NCI-H2107 treated with DMSO at 0.1 percent for 48 hours (cell line): ENCODE measurements around the gene RRP9.

ENCODE experiments used
- DNase-seq: peaks from one replicate; lab custom pipeline; 2025; ENCODE audit not compliant: unreplicated experiment; lab: John Stamatoyannopoulos, UW

Gene RRP9

DNA sequence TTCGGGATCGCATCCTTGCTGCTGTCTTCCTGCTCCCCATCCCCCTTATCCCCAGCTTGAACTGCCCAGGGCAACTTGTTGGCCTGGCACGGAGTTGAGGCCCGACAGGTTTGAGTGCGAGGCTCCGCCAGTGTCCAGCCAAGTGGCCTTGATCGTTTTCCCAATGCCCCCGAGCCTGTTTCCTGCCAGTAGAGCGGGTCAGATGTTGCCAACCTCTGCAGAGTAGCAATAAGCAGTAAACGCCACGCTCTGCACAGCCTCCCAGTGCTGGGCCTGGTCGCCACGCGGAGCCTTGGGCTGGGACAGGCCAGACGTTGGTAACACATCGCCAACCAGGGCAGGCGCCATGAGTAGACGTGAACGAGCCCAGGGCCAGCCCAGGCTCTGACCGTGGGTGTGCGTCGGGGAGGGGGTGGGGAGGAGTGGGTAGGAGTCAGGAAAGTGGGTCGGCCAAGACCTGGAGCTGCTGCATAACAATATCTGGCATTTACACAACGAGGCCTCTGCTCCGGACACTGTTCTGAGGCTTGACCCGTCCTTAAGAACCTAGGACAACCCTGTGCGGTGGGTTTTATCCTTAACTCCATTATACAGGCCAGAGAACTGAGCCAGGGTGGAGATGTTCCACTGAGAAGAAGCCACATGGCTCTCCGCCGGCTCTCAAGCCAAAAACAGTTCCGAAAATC lies 32.7 kb upstream of the RRP9 start:
- DNase-seq: no peak

DNA sequence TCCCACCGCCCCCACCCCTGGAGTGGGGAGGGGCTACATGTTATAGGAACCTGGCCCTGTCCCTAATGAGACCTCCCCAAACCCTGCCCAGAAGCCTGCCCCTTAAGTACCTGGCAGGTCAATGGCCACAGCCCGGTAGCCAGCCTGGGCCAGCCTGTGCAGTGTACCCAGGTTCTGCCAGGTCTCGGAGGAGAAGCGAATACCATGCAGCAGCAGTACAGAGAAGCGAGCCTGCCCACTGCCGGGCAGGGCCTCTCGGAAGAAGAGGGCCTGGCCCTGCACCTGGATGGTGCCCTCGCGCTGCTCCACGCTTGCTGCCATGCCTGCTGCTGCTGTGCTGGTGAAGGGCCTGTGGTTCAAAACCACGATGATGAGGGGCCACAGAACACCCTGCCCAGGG lies 29.6 kb upstream of the RRP9 start:
- DNase-seq: no peak

DNA sequence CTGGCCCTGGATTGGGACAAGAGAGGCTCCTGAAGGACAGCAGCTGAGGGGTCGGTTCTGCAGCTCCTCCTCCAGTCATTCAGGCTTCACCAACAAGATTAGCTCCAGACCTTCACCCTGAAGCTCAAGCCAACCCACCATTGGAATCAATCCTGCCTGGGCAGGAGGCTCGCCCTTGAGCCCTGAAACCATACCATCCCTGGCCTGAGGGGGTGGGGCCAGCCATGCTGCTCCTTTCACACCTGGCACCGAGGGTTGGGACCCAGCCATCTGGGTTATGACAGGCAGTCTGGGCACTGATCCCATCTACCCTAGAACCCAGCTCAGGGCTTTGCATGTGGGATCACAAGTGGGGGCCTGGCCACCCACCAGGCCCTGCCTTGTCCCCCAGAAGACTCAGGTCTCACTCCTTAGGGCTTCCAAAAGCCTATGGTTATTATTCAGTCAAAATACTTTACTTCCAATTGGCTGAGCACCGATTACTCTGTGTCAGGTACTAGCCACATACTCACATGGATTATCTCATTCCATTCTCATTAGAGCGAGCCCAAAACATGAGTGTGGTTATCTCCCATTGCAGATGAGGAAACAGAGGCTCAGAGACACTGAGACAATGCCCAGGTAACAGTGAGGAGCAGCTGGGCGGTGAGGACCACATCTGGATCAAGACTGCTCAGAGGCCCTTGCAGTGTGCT lies 29.0 kb upstream of the RRP9 start:
- DNase-seq: no peak

DNA sequence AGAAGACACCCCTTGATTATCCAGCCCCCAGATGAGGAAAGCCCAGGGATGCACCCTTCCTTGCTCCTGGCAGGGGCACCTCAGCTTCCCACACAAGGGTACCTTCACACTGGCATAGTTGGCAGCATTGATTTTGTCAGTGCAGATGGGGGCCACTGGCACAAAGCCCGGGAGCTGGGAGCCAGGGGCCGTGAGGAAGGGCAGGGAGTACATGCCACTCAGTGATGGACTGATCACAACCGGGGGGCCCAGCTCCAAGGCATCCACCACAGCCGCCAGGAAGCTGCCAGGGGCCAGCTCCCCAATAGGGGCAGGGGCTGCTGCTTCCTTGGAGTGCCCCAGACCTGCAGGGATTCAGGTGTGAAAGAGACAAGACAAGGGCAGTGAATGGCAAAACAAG lies 28.1 kb upstream of the RRP9 start:
- no peak for DNase-seq

DNA sequence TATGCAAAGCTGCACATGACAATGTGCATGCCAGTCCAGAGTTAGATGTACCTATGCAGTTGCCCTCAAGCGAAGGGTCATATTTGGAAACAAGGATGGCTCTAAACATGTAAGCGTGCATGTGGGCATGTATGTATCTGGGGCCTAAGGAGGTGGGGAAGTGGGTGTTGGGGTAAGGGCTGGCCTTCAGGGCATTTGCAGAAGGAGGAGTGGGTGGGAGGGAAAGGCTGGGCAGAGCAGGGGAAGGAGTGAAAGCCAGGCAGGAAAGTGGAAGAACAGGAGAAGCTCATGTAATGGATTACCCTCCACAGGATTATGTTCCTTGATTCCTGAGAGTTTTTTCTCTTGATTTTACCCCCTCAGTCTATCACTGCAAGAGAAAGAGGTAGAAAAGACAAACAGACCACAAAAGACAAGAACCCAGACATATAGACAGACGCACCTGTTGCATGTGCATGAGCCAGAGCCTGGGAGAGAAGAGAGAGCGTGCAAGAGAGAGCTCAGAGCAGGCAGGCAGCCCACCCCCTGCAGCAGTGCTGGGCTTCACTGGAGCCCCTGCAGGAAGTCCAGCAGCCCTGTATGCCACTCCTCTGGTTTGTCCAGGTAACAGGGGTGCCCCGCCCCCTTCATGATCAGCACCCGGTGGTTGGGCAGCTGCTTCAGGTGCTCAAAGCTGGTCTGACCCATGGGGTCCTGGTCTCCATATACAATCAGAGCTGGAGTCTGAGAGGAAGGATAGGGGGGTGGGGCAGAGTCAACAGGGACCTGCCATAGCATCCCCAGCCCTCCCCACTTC lies 27.4 kb upstream of the RRP9 start:
- DNase-seq: no peak

DNA sequence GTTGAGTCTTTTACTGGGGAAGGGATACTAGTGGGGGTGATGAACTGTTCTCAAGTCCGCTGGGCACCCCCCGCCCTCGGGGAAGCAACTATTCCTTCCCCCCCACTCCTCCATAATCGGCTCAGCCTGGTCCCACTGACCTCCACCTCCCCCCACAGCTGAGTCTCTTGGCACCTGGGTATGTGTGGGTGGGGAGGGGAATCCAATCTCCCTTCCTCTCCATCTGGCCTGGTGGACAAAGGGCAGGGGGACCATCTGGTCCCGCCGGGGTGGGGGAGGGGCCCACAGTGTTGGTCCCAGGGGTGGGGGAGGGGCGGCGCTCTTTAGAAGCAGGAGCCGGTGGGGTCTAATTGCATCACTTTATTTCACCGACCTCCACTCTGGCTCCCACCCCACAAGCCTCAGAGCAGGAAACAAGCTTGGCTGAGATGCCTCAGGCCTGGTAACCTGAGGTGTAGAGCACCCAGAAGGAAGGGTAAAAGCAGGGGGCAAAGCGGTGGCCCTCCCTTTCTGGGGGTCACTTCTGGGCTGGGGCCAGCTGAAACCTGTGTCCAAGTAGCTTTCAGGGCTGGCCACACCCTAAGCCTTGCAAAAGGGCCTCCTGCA lies 26.6 kb upstream of the RRP9 start:
- DNase-seq: no peak

DNA sequence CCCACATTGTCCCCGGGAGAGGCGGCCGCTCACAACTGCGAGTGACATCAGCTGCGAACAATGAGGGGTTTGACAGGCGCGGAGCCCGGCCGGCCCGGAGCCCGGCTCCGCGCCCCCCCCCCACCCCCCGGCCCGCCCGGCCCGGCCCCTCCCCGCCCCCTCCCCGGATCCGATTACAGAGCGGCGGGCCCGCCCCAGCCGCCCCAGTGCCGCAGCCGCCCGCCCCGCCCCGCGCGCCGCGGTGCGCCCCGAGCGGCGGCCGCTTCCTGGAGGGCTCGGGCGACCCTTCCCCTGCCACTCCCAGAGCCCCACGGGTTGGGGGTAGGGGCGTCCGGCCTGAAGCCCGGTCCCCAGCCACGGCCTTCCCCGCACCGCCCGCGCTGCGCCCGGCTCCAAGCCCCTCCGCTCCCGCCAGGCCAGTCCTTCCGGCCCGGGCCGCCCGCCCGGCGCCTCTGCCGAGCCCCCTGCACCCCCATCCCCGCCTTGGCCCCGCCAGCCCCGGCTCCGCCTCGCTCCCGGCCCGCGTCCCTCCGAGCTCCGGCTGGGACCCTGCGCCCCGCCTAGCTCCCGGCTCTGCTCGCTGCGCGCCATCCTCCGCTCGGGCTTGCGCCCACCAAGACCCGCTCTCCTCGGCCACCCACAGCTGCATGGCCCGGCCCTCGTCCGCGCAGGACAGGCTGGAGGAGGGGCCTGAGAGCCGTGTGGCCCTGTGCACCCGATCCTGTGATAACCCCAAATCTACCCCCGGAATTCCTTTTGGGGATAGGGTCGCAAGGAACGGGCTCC lies 25.9 kb upstream of the RRP9 start, which contains the start of gene PCBP4:
PCBP4 (minus strand) TSS at position 71 of the 786 bp plus-strand sequence. CDS start 6,214 bp downstream, outside the sequence.
- DNase-seq: no peak

DNA sequence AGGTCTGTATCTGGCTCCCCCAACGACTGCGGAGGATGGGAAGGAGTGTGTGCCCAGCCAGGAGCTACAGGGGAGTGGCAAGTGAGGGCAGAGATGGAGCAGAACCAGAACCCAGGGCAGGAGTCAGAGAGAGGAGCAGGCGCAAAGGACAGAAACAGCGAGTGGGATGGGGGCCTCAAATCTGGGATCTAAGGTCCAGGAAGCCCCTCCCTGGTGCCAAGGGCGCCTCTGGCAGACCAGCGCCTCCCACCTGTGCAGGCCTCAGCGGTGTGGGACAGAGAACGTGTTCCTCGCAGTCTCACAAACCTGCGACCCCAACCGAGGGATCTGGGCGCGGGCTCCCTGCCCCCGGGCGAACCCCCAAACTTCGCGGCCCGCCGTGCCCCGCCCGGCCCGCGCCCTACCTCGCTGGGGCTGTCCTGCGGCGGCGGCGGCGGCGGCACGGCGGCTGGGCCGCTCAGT lies 25.2 kb upstream of the RRP9 start:
- no peak for DNase-seq

DNA sequence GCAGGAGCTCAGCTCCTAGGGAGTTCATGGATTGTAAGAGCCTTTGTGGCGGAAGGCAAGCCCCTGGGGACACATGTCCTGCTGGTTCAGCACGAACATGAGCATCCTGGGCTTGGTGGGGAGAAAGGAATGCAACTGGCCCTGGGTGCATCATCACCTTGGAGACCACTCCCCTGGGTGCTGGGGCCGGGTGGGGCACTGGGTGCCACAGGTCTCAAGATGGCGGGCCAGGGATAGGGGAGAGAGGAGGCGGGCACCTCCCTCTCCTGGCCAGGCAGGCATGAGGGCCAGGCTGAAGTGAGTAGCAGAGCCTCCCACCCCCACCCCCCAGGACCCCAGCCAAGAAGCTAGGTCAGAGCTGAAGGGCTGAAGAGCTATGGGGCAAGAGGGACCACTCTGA lies 24.8 kb upstream of the RRP9 start:
- DNase-seq: no peak

DNA sequence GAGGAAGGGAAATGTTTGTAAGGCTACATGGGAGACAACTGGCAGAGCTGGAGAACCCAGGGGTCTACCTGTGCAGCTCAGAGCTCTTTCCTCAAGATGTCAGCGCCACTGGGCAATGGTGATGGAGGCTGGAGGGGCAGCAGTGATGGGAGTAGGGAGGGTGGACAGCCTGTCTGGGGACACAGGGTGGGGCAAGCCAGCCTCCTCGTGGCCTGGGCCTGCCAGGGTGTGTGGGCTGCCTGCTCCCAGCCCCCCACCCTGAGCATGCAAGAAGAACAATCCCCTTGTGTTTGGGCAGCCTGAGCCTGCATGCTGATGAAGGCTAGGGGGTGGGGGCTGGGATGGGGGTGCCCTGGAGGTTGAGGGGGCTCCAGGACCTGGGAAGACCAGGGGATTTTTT lies 24.3 kb upstream of the RRP9 start:
- DNase-seq: no peak

DNA sequence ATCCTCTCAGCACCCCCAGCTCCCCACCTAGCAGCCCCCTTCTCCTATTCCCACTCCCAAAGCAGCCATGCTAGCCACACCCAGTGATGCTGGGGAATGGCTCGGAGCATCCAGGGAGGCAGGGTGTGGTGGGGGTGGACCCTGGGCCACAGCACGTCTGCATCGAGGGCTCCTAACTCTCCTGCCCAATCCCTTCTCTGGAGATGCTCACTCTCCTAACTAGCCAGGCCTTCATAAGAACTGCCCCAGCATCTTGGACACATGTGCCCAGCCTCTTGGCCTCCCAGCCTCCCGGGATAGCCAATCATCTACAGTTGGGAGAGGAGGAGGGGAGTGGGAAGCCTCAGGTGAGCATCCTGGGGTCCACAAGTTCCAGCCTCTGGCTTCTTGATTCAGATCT lies 22.8 kb upstream of the RRP9 start:
- no peak for DNase-seq

DNA sequence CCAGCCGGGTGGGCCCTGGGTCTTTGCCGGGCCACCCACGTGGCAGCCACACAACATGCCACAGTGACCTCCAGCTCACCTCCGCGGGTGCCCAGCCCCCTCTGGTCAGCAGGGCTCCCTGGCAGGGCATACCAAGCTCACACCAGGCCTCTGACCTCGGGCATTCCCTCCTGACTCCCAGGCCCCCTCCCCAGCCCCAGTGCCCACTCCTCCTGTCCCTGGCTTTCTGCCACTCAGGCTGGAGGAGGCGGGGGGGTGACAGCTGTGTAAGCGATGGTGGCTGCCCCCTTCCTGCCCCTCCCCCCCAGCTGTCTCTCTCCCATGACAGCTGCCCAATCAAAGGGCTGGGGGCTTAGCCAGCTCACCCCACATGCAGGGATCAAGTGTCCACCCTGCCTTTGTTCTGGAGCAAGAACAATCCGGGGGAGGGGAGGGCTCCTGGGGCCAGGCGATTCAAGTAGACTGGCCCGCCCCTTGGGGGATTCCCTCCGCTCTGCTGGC lies 22.3 kb upstream of the RRP9 start:
- DNase-seq: no peak

DNA sequence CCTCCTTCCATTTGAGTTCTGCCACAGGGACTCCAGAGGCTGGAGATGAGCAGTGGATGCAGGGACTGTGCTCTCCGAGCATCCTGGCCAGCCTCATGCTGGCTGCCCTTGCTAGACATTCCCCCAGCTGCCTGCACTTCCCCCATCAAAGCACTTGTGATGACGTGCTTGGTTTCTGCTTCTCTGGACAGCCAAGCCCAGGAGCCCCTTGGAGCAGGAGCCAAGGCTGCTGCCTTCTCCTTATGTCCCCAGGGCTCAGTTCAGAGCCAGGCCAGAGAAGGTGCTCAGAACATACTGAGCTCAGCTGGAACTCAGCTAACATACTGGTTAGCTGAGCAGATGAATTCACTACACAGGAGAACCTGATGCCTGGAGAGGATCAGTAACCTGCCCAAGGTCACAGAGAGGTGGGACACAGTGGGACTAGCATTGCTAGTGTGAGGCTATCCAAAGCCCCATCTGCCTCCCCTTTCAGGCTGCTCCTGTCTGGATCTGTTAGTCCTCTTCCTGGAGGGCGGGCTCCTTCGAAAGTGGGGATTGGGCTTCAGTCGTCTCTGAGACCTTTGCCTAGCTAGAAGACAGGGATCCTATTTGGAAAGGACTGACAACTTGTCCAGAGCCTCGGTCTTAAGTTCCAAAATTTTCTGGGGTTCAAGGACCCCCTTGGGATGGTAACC lies 21.3 kb upstream of the RRP9 start:
- no peak for DNase-seq

DNA sequence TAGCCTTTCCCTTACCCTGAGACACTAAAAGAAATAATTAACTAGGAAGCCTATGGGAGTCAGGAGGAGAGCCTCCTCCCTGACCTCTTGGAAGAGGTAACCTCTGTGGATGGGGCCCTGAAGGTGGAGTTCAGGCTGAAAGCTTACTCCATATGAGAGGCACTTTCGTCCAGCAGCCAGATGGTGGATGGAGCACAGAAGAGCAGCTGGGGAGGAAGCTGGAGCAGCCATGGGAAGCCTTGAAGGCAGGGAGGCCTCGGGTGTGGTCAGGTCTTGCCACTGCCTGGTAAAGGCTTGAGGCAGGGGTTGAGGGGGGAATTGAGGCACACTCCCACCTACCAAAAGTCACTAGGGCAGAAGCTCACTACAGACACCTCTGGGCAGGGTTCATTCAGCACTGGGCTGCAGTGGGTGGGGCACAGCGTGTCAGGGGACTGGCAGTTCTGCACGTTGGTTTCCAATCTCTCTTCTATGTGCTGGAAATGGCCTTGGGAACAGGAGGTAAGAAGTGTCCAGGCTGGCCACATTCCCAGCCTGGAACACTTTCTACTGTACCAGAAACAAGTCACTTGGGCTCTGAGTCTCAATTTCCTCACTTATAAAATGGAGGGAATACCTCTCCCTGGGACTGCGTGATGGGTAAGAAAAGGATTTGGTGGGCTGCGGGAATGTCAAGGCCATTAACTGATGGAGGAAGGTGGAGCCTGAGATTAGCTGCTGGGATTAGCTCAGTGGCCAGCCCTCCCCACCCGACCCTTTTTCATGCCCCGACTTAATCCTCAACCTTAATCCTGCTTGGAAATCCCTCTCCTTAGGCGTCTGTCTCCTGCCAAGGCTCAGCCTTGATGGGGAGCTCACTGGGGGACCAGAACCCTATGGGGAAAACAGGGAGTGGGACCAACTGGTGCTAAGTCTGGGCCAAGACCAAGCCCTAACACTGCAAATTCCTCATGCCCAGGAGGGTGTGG lies 20.2 kb upstream of the RRP9 start:
- DNase-seq: no peak

DNA sequence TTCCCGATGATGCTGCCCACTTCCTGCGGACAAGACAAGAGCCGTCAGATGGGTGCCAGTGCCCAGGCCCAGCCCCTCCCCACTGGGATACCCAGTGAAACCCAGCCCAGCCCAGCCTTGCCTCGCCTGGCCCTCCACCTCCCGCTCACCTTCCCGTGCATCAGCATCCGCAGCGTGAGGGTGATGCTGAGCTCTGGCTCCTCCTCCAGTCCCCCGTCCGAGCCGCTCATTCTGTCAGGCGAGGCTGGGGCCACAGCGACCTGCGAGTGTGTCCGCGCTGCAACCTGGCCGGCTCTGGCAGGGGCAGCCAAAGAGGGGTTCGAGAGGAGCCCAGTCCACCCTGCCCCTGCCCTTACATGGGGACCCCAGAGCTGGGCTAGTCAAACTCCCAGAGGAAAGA lies 19.3 kb upstream of the RRP9 start:
- no peak for DNase-seq

DNA sequence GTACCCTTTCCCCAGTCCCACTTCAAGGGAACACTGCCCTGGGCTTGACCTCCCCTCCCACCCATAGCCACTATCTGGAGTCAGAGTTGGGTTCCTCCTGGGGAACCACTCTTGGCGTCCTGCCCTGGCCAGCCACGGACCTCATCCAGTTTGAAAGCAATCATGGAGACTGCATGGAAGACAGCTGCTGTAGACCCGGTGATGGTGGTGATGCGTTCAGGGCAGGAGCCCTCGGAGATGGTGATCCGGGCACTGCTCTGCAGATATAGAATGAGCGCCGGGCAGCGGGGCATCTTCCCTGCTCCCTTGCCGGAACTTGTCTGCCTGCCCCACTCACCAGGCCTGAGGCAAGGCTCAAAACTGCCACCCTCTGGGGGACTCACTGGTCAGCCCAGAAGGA lies 18.7 kb upstream of the RRP9 start:
- DNase-seq: no peak

DNA sequence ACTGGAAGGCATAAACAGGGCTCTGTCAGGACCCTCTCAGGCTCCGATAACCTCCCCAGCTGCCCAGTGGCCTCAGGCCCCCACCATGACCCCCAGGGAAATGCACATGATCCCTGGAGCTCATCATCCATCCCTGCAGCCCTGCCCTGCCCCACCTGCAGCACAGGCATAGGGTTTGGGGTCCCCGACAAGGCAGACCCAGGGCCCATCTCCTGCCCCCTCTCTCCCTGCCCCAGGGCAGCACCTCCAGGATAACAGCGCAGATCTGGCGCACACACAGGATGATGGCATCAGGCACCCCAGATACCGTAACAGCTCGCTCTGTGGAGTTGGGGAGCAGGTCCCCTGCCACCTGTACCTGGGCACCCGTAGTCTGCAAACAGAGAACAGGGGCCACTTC lies 17.9 kb upstream of the RRP9 start:
- DNase-seq: no peak

DNA sequence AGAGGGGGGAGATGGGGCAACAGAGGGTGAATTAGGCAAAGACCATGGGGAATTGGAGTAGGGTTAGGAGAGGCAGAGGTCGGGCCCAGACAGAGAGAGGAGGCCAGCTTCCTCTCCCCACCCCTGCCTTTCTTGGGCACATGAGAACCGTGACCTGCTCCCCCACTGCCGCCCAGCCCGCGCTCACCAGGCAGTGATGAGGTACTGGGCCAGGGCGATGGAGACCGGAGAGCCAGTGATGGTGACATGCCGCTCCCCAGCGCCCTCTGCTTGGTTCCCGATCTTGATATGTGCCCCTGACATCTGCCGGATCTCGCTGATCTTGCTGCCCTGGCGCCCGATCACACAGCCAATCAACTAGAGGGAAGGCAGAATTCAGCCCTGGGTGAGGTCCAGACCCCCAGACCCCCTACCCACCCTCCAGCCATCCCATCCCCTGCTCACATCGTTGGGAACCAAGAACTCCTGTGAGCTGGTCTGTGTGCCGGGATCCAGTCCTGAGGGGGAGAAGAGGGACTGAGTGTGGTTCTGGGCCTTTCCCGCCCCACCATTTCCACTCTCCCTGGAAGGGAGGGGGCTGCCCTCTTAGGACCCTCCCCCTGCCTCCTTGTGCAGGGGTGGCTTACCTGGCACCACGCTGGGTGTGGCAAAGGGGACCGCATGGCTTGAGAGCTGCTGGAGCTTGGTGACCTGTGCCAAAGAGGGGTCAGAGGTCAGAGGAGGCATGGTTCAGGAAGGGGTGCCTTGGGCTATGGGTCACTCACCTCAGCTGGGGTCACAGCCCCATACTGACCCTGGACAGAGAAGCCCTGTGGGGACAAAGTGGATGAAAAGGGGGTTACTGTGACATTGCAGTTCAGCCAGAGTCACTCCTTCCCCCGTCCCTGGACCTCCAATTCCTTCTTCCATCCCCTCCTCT lies 17.2 kb upstream of the RRP9 start:
- DNase-seq: no peak
